Parathyroid adenoma (tissue), 2 donors: Measurements from ENCODE around the gene TBC1D3B.

Experiments
- H2AFZ ChIP-seq: fragments of 300-600 bp; sonication (generic); one replicate; pipeline ENCODE4 v1.7.0; 2017; ENCODE audit warnings: antibody characterized with exemption, mild to moderate bottlenecking
- H3K27ac ChIP-seq: fragments of 300-600 bp; sonication (generic); one replicate; pipeline ENCODE4 v1.7.0; 2017
- H3K27me3 ChIP-seq: fragments of 300-600 bp; sonication (generic); one replicate; pipeline ENCODE4 v1.7.0; 2017; ENCODE audit warnings: low read length; ENCODE audit not compliant: control insufficient read depth, insufficient read depth
- H3K36me3 ChIP-seq: fragments of 300-600 bp; sonication (generic); one replicate; pipeline ENCODE4 v1.7.0; 2017; ENCODE audit warnings: low read length; ENCODE audit not compliant: control insufficient read depth, insufficient read depth
- H3K4me1 ChIP-seq: fragments of 300-600 bp; sonication (generic); one replicate; pipeline ENCODE4 v1.7.0; 2017; ENCODE audit warnings: control low read depth
- H3K4me2 ChIP-seq: fragments of 300-600 bp; sonication (generic); one replicate; pipeline ENCODE4 v1.7.0; 2017; ENCODE audit warnings: low read length
- H3K4me3 ChIP-seq: fragments of 300-600 bp; sonication (generic); one replicate; pipeline ENCODE4 v1.7.0; 2017; ENCODE audit warnings: low read depth, low read length
- H3K79me2 ChIP-seq: fragments of 300-600 bp; sonication (generic); one replicate; pipeline ENCODE4 v1.7.0; 2017; ENCODE audit warnings: control low read depth
- H3K9ac ChIP-seq: fragments of 300-600 bp; sonication (generic); one replicate; pipeline ENCODE4 v1.7.0; 2017; ENCODE audit warnings: mild to moderate bottlenecking
- H3K9me3 ChIP-seq: fragments of 300-600 bp; sonication (generic); one replicate; pipeline ENCODE4 v1.7.0; 2017; ENCODE audit warnings: low read length; ENCODE audit not compliant: control insufficient read depth
- CTCF ChIP-seq: fragments of 300-600 bp; sonication (generic); IDR thresholded peaks from one replicate; pipeline ENCODE4 v1.7.0; 2017; ENCODE audit warnings: antibody characterized with exemption, mild to moderate bottlenecking
- donor health status: primary hyperparathyroidism.

TBC1D3B gene

GRCh38 chr17:36147601-36148000 is 28.8 kb downstream of the TBC1D3B start:
- H3K27ac ChIP-seq = no peak overlapping the region
- H3K79me2 ChIP-seq = no peaks in the 10 kb centered on the region
- no peak overlapping the region for H3K4me3 ChIP-seq
- no peak for TF ChIP-seq CTCF
- H3K36me3 ChIP-seq = no peaks in the 10 kb centered on the region
- H3K9ac ChIP-seq = no peak overlapping the region
- H3K4me1 ChIP-seq = no peaks in the 10 kb centered on the region
- no peaks in the 10 kb centered on the region for H3K27me3 ChIP-seq
- H3K4me2 ChIP-seq = no peak overlapping the region
- no peaks in the 10 kb centered on the region for H3K9me3 ChIP-seq
- no peak overlapping the region for H2AFZ ChIP-seq

GRCh38 chr17:36144981-36145729 is 31.3 kb downstream of the TBC1D3B start:
- Histone ChIP-seq H3K4me1 (no peaks in the 10 kb centered on the region), H3K4me3 (no peak overlapping the region), H3K27me3 (no peaks in the 10 kb centered on the region), H2AFZ (no peak overlapping the region), H3K79me2 (no peaks in the 10 kb centered on the region), H3K36me3 (no peaks in the 10 kb centered on the region), H3K9me3 (no peaks in the 10 kb centered on the region), H3K4me2 (no peak overlapping the region), H3K27ac (no peak overlapping the region), H3K9ac (no peak overlapping the region)
- TF ChIP-seq CTCF = no peak

GRCh38 chr17:36144014-36144413 is 32.4 kb downstream of the TBC1D3B start:
- Histone ChIP-seq H2AFZ (no peak overlapping the region), H3K27me3 (no peaks in the 10 kb centered on the region), H3K36me3 (no peaks in the 10 kb centered on the region), H3K79me2 (no peaks in the 10 kb centered on the region), H3K4me1 (no peaks in the 10 kb centered on the region), H3K9me3 (no peaks in the 10 kb centered on the region), H3K27ac (no peak overlapping the region), H3K4me3 (no peak overlapping the region), H3K4me2 (no peak overlapping the region), H3K9ac (no peak overlapping the region)
- TF ChIP-seq CTCF = no peak

- no peak overlapping the region for H3K4me3 ChIP-seq
- no peaks in the 10 kb centered on the region for H3K36me3 ChIP-seq
- H3K4me2 ChIP-seq = no peak overlapping the region
- TF ChIP-seq CTCF = no peak
- H3K9me3 ChIP-seq = no peaks in the 10 kb centered on the region
- H3K9ac ChIP-seq = no peak overlapping the region
- H3K27ac ChIP-seq = no peak overlapping the region
- no peaks in the 10 kb centered on the region for H3K4me1 ChIP-seq
- H3K27me3 ChIP-seq = no peaks in the 10 kb centered on the region
- H3K79me2 ChIP-seq = no peaks in the 10 kb centered on the region
- H2AFZ ChIP-seq = no peak overlapping the region
Observed at GRCh38 chr17:36142806-36143205, 33.6 kb downstream of the TBC1D3B start.

- no peaks in the 10 kb centered on the region for H3K79me2 ChIP-seq
- no peaks in the 10 kb centered on the region for H3K36me3 ChIP-seq
- no peak for TF ChIP-seq CTCF
- no peak overlapping the region for H3K9ac ChIP-seq
- H3K27me3 ChIP-seq = no peaks in the 10 kb centered on the region
- H3K27ac ChIP-seq = no peak overlapping the region
- H3K4me2 ChIP-seq = no peak overlapping the region
- no peaks in the 10 kb centered on the region for H3K9me3 ChIP-seq
- no peak overlapping the region for H3K4me3 ChIP-seq
- no peaks in the 10 kb centered on the region for H3K4me1 ChIP-seq
- no peak overlapping the region for H2AFZ ChIP-seq
Observed at GRCh38 chr17:36142235-36142634, 34.2 kb downstream of the TBC1D3B start.
